Activated naive CD8-positive, alpha-beta T cell treated with anti-CD3 and anti-CD28 coated beads, Interleukin-2, amount 50 U/mL, for 24 hours (primary cell): ENCODE results near the gene CTIF.

Source experiments
- ATAC-seq: fragments of 150-1000 bp; cut with Tn5 transposase; one replicate; pipeline ENCODE4 v1.10.0; 2021
- DNase-seq: peaks from one replicate; pipeline ENCODE4 v3.0.0; 2021
- H3K27ac Mint-ChIP-seq: one replicate; pipeline ENCODE4 v1.8.0; 2021; ENCODE audit warnings: mild to moderate bottlenecking, mixed read lengths
- H3K27me3 Mint-ChIP-seq: one replicate; pipeline ENCODE4 v1.8.0; 2021; ENCODE audit warnings: mixed read lengths
- H3K36me3 Mint-ChIP-seq: one replicate; pipeline ENCODE4 v1.8.0; 2021; ENCODE audit warnings: low read depth, mixed read lengths
- H3K4me1 Mint-ChIP-seq: one replicate; pipeline ENCODE4 v1.8.0; 2021; ENCODE audit warnings: mixed read lengths
- H3K4me3 Mint-ChIP-seq: one replicate; pipeline ENCODE4 v1.8.0; 2021; ENCODE audit warnings: mild to moderate bottlenecking, moderate library complexity, mixed read lengths
- H3K9me3 Mint-ChIP-seq: one replicate; pipeline ENCODE4 v1.8.0; 2021; ENCODE audit warnings: mixed read lengths

Gene CTIF

GRCh38 chr18:48617844-48618497 is 79.1 kb downstream of the CTIF start:
- Mint-ChIP-seq H3K36me3 (no peaks in the 10 kb centered on the region), H3K4me3 (no peak overlapping the region), H3K4me1 (no peaks in the 10 kb centered on the region), H3K27me3 (no peaks in the 10 kb centered on the region), H3K9me3 (no peaks in the 10 kb centered on the region), H3K27ac (no peak overlapping the region)
- ATAC-seq = no peak
- DNase-seq = no peak

DNA sequence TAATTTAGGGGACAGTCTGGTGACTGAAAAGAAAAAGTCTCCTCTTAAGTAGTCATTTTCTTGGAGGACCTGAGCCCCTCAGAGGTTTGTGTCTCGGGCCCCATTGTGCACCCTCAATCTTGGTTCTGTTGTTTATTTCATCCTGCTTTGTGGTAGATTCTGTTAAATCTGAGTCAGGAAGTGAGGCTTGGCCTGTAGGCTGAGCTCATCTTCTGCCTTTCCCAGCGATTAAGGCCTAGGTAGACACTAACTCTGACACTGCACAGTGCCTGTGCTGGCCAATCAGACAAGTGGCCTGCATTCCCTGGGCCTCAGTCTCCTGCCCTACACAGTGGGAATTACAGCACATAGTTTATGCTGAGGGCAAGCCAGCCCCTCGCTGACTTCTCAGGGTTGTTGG is 80.2 kb downstream of the CTIF start:
- DNase-seq = no peak
- Mint-ChIP-seq H3K27ac (no peak overlapping the region), H3K4me1 (no peaks in the 10 kb centered on the region), H3K27me3 (no peaks in the 10 kb centered on the region), H3K9me3 (no peaks in the 10 kb centered on the region), H3K4me3 (no peak overlapping the region), H3K36me3 (no peaks in the 10 kb centered on the region)
- no peak for ATAC-seq

- Mint-ChIP-seq H3K27me3 (no peaks in the 10 kb centered on the region), H3K4me3 (no peak overlapping the region), H3K9me3 (no peaks in the 10 kb centered on the region), H3K36me3 (no peaks in the 10 kb centered on the region), H3K4me1 (no peaks in the 10 kb centered on the region), H3K27ac (no peak overlapping the region)
- no peak for DNase-seq
- ATAC-seq = no peak
Measured at GRCh38 chr18:48619501-48619900, 80.7 kb downstream of the CTIF start.

GRCh38 chr18:48620071-48620470 is 81.2 kb downstream of the CTIF start:
- no peaks in the 10 kb centered on the region for H3K27me3 Mint-ChIP-seq
- no peak overlapping the region for H3K27ac Mint-ChIP-seq
- H3K4me3 Mint-ChIP-seq = no peak overlapping the region
- H3K9me3 Mint-ChIP-seq = no peaks in the 10 kb centered on the region
- H3K4me1 Mint-ChIP-seq = no peaks in the 10 kb centered on the region
- DNase-seq (no peak), ATAC-seq (no peak)
- no peaks in the 10 kb centered on the region for H3K36me3 Mint-ChIP-seq

DNA sequence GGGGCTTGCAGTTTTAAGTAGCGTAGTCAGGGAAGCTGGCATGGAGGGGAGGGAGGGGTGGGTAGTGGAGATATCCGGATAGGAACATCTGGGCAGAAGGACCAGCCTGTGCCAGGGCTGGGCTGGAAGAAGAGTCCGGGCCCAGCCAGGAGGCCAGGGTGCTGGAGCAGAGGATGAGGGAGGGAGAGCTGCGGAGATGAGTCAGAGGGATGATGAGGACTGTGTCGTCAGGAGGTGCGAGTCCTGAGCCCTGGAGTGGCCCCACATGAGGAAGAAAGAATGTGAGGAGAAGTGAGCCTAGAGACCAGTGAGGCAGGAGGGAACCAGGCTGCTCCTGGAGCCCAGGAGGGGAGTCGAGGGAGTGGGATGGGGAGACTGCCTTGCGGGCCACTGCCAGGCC is 82.4 kb downstream of the CTIF start:
- ATAC-seq (no peak), DNase-seq (no peak)

GRCh38 chr18:48621815-48622555 is 83.2 kb downstream of the CTIF start:
- no peaks in the 10 kb centered on the region for H3K9me3 Mint-ChIP-seq
- H3K27me3 Mint-ChIP-seq = no peaks in the 10 kb centered on the region
- H3K4me3 Mint-ChIP-seq = no peak overlapping the region
- no peaks in the 10 kb centered on the region for H3K36me3 Mint-ChIP-seq
- no peak for DNase-seq
- H3K4me1 Mint-ChIP-seq = no peaks in the 10 kb centered on the region
- ATAC-seq = no peak
- H3K27ac Mint-ChIP-seq = no peak overlapping the region

More for the DNA sequence above, 82.4 kb downstream of the CTIF start:
- no peaks in the 10 kb centered on the region for H3K36me3 Mint-ChIP-seq
- H3K4me3 Mint-ChIP-seq = no peak overlapping the region
- H3K27ac Mint-ChIP-seq = no peak overlapping the region
- H3K9me3 Mint-ChIP-seq = no peaks in the 10 kb centered on the region
- no peaks in the 10 kb centered on the region for H3K4me1 Mint-ChIP-seq
- no peaks in the 10 kb centered on the region for H3K27me3 Mint-ChIP-seq

GRCh38 chr18:48622911-48623431 is 84.1 kb downstream of the CTIF start:
- no peak overlapping the region for H3K4me3 Mint-ChIP-seq
- no peaks in the 10 kb centered on the region for H3K27me3 Mint-ChIP-seq
- no peak for ATAC-seq
- DNase-seq = no peak
- H3K9me3 Mint-ChIP-seq = no peaks in the 10 kb centered on the region
- no peaks in the 10 kb centered on the region for H3K4me1 Mint-ChIP-seq
- H3K27ac Mint-ChIP-seq = no peak overlapping the region
- H3K36me3 Mint-ChIP-seq = no peaks in the 10 kb centered on the region

DNA sequence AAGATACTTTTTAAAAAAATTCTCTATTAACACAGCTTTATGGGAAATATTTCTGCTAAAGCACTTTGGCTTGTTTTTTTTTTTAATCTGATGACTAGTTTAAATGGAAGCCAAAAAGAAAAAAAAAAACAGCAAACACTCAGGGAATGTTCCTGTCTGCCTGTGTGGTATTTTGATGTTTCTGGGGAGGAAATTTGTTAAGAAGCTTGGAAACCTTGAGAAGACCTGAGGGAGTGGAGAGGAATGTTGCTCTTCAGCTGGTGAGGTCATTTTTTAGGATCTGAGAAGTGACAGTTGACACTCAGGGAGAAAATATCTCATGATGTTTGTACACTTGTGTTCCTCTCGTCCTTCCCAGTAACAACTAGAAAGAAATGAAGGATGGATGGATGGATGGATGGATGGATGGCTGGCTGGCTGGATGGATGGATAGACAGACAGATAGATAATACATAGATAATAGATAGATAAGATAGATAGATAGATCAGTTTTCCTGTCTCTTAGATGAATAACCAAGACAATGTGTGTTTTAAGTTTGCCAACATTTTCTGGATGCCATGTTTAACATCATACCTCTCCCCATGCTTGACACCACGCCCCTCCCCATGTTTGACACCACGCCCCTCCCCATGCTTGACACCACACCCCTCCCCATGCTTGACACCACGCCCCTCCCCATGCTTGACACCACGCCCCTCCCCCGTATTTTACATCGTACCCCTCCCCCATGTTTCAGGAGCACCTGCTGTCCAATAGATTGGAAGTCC is 84.8 kb downstream of the CTIF start:
- Mint-ChIP-seq H3K27me3 (no peaks in the 10 kb centered on the region), H3K4me3 (no peak overlapping the region), H3K4me1 (no peaks in the 10 kb centered on the region), H3K27ac (no peak overlapping the region), H3K36me3 (no peaks in the 10 kb centered on the region), H3K9me3 (no peaks in the 10 kb centered on the region)
- ATAC-seq = no peak
- no peak for DNase-seq

DNA sequence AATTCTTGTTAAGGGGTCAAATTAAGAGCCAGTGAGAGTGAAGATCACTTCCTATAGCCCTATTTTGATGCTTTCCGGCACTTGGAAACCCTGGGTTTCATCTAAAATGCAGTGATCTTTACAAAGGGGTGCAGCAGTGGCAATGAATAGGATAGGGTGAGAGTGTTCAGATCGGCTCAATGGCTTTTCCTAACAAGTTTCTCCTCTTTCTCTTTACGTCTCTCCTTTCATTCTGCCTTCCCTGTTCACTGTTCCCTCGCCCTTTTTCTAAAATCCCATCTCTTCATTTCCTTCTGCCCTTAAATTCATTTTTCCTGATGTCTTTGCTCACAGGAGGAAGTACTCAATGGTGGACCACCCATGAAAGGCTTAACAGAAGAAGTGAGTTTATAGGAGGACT is 86.0 kb downstream of the CTIF start:
- DNase-seq = no peak
- no peaks in the 10 kb centered on the region for H3K27me3 Mint-ChIP-seq
- ATAC-seq = no peak
- no peak overlapping the region for H3K27ac Mint-ChIP-seq
- no peaks in the 10 kb centered on the region for H3K4me1 Mint-ChIP-seq
- no peaks in the 10 kb centered on the region for H3K9me3 Mint-ChIP-seq
- H3K4me3 Mint-ChIP-seq = no peak overlapping the region
- H3K36me3 Mint-ChIP-seq = no peaks in the 10 kb centered on the region

DNA sequence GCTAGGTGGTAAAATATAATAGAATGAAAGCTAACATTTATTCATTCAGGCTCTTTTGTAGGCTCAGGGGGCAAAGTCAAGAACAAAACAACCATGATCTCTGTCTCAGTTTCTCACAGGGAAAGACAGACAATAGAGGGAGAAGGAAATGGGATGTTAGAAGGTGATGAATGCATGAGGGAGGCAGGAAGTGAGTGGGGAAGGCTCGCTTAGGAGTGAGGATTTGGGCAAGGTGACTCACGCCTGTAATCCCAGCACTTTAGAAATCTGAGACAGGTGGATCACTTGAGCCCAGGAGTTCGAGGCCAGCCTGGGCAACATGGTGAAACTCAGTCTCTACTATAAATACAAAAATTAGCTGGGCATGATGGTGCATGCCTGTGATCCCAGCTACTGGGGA is 88.4 kb downstream of the CTIF start:
- Mint-ChIP-seq H3K27ac (no peak overlapping the region), H3K4me1 (no peaks in the 10 kb centered on the region), H3K4me3 (no peak overlapping the region), H3K36me3 (no peaks in the 10 kb centered on the region), H3K9me3 (no peaks in the 10 kb centered on the region), H3K27me3 (no peaks in the 10 kb centered on the region)
- DNase-seq (no peak), ATAC-seq (no peak)

DNA sequence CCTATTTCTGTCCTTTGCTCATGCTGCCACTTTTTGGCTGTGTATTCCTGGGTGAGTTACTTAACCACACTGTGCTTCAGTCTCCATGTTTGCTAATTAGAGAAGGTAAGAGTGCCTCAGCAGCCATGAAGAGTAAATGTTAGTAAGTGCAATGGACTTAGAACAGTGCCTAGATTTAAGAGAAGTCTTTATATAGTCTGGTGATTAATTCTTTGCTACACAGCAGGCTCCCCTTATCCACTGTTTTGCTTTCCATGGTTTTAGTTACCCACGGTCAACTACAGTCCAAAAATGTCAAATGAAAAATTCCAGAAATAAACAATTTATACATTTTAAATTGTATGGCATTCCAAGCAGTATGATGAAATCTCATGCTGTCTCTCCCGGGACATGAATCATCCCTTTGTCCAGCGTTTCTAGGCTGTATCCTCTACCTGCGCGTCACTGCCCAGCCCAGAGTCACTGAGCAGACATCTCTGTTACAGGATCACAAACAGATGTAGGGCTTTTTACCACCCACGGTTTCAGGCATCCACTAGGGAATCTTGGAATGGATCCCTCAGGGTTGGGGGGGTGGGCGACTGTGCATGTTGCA is 91.0 kb downstream of the CTIF start:
- H3K4me3 Mint-ChIP-seq = no peak overlapping the region
- DNase-seq = no peak
- no peaks in the 10 kb centered on the region for H3K9me3 Mint-ChIP-seq
- no peaks in the 10 kb centered on the region for H3K36me3 Mint-ChIP-seq
- H3K27ac Mint-ChIP-seq = no peak overlapping the region
- ATAC-seq = no peak
- no peaks in the 10 kb centered on the region for H3K27me3 Mint-ChIP-seq
- no peaks in the 10 kb centered on the region for H3K4me1 Mint-ChIP-seq

GRCh38 chr18:48631851-48632250 is 93.0 kb downstream of the CTIF start:
- Mint-ChIP-seq H3K36me3 (no peaks in the 10 kb centered on the region), H3K4me3 (no peak overlapping the region), H3K4me1 (no peaks in the 10 kb centered on the region), H3K27me3 (no peaks in the 10 kb centered on the region), H3K9me3 (no peaks in the 10 kb centered on the region), H3K27ac (no peak overlapping the region)
- DNase-seq (no peak), ATAC-seq (no peak)

DNA sequence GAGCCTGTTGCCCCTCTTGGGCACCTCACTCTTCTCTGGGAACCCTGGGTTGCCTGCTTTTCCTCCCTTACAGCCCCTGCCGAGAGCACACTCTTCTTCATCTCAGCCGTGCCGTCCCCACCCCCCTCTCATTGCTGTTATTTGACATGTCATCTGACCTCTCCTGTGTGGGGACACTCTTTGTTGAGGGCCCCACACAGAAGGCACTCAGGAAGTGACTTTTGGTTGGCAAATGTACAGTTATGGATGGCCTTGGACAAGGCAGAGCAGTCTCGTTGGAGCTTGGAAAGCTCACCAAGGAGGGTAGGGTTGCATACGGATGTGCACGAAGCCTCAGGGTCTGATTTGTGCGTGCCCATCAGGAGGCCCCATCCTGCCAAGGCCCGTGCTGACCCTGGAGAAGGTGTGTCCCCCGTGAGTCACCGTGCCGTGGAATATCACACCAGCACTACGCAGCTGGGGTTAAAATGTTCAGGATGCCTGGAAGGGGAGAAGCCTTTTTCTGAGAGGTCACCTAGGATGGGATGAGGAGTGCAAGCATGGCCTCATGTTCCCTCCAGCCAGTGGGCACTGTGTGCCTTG is 93.9 kb downstream of the CTIF start:
- no peaks in the 10 kb centered on the region for H3K4me1 Mint-ChIP-seq
- DNase-seq (no peak), ATAC-seq (no peak)
- no peaks in the 10 kb centered on the region for H3K9me3 Mint-ChIP-seq
- no peaks in the 10 kb centered on the region for H3K36me3 Mint-ChIP-seq
- H3K27ac Mint-ChIP-seq = no peak overlapping the region
- no peak overlapping the region for H3K4me3 Mint-ChIP-seq
- H3K27me3 Mint-ChIP-seq = no peaks in the 10 kb centered on the region

- H3K4me3 Mint-ChIP-seq = no peak overlapping the region
- no peaks in the 10 kb centered on the region for H3K9me3 Mint-ChIP-seq
- no peaks in the 10 kb centered on the region for H3K4me1 Mint-ChIP-seq
- DNase-seq = no peak
- peaks cover 2% of the 10 kb centered on the region for H3K27me3 Mint-ChIP-seq
- no peak overlapping the region for H3K27ac Mint-ChIP-seq
- H3K36me3 Mint-ChIP-seq = no peaks in the 10 kb centered on the region
- ATAC-seq = no peak
Measured at GRCh38 chr18:48634491-48634890, 95.7 kb downstream of the CTIF start.
